ENCODE measurements around the gene SYCE1L.
A peak's percentile ranks its signal among the peaks of the same experiment; 100 is the strongest.

Gene SYCE1L

GRCh38 chr16:77166726-77167125 is 32.5 kb upstream of the SYCE1L start:
- H3K4me1 ChIP-seq (ENCODE audit: control insufficient read depth in 1 of 2, insufficient read depth in 1 of 2, low read depth in 1 of 2, low read length in 1 of 2): no peaks in the 10 kb centered on the region
- no peak overlapping the region for H3K27ac ChIP-seq
- H3K4me3 ChIP-seq (ENCODE audit: low read depth in 1 of 2, low read length in 1 of 2): no peak overlapping the region
- no peaks in the 10 kb centered on the region for H3K9me3 ChIP-seq
- TF ChIP-seq CTCF (IDR thresholded peaks at IDR 0.05): no peak
- no peaks in the 10 kb centered on the region for H3K36me3 ChIP-seq
- H3K27me3 ChIP-seq: peaks cover 35% of the 10 kb centered on the region

GRCh38 chr16:77168901-77169300 is 30.3 kb upstream of the SYCE1L start:
- TF ChIP-seq CTCF (IDR thresholded peaks at IDR 0.05): no peak
- H3K9me3 ChIP-seq: no peaks in the 10 kb centered on the region
- peaks cover 28% of the 10 kb centered on the region for H3K27me3 ChIP-seq
- no peak overlapping the region for H3K4me3 ChIP-seq (ENCODE audit: low read depth in 1 of 2, low read length in 1 of 2)
- no peaks in the 10 kb centered on the region for H3K4me1 ChIP-seq (ENCODE audit: control insufficient read depth in 1 of 2, insufficient read depth in 1 of 2, low read depth in 1 of 2, low read length in 1 of 2)
- no peaks in the 10 kb centered on the region for H3K36me3 ChIP-seq
- H3K27ac ChIP-seq: no peak overlapping the region

GRCh38 chr16:77169650-77170236 is 29.5 kb upstream of the SYCE1L start:
- H3K27ac ChIP-seq: no peak overlapping the region
- H3K4me1 ChIP-seq (ENCODE audit: control insufficient read depth in 1 of 2, insufficient read depth in 1 of 2, low read depth in 1 of 2, low read length in 1 of 2): no peaks in the 10 kb centered on the region
- H3K9me3 ChIP-seq: no peaks in the 10 kb centered on the region
- no peaks in the 10 kb centered on the region for H3K36me3 ChIP-seq
- TF ChIP-seq CTCF (IDR thresholded peaks at IDR 0.05): peak; percentile 31
- H3K27me3 ChIP-seq: peaks cover 36% of the 10 kb centered on the region
- no peak overlapping the region for H3K4me3 ChIP-seq (ENCODE audit: low read depth in 1 of 2, low read length in 1 of 2)

- no peaks in the 10 kb centered on the region for H3K9me3 ChIP-seq
- no peak overlapping the region for H3K4me3 ChIP-seq (ENCODE audit: low read depth in 1 of 2, low read length in 1 of 2)
- TF ChIP-seq CTCF (IDR thresholded peaks at IDR 0.05): no peak
- H3K27me3 ChIP-seq: peaks cover 46% of the 10 kb centered on the region
- no peaks in the 10 kb centered on the region for H3K36me3 ChIP-seq
- no peaks in the 10 kb centered on the region for H3K4me1 ChIP-seq (ENCODE audit: control insufficient read depth in 1 of 2, insufficient read depth in 1 of 2, low read depth in 1 of 2, low read length in 1 of 2)
- no peak overlapping the region for H3K27ac ChIP-seq
Observed at GRCh38 chr16:77170805-77171204, 28.4 kb upstream of the SYCE1L start.

- H3K9me3 ChIP-seq: no peaks in the 10 kb centered on the region
- H3K27me3 ChIP-seq: peaks cover 57% of the 10 kb centered on the region
- no peak overlapping the region for H3K27ac ChIP-seq
- TF ChIP-seq CTCF (IDR thresholded peaks at IDR 0.05): peak; percentile 63
- no peaks in the 10 kb centered on the region for H3K4me1 ChIP-seq (ENCODE audit: control insufficient read depth in 1 of 2, insufficient read depth in 1 of 2, low read depth in 1 of 2, low read length in 1 of 2)
- no peak overlapping the region for H3K4me3 ChIP-seq (ENCODE audit: low read depth in 1 of 2, low read length in 1 of 2)
- no peaks in the 10 kb centered on the region for H3K36me3 ChIP-seq
Observed at GRCh38 chr16:77171745-77172635, 27.2 kb upstream of the SYCE1L start.
